GM19238 (cell line): ENCODE data around the gene ABCC8.
"Not testable (repeated sequence)": the region's sequence is repeated elsewhere in the genome, so short reads cannot be mapped to it uniquely, and the experiment has no call there.

ENCODE experiments used
- DNase-seq: peaks from one replicate; pipeline ENCODE4 v3.0.0; 2011; ENCODE audit warnings: low spot score; ENCODE audit not compliant: insufficient read length

Gene ABCC8

GRCh38 chr11:17431139-17431538 is 45.5 kb downstream of the ABCC8 start:
- DNase-seq: no peak

DNA sequence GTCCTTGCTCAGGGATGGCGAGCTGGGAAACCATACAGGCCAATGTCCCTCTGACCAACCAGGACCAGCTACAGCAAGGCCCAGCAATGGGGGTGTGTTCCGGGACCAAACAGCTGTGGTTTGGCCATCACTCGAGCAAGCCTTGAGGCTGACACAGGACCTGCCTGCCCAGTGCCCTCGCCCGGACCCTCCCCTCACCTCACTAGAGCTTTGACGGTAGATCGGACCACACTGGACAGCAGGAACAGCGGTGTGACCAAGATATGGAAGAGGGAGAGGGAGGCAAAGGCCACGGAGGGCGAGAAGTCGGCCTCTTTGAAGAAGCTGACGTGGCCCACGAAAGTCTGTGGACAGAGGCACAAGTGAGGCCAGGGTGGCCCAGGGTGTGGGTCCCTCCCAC is 46.0 kb downstream of the ABCC8 start:
- DNase-seq: no peak

GRCh38 chr11:17428925-17429324 is 47.7 kb downstream of the ABCC8 start:
- no peak for DNase-seq

GRCh38 chr11:17428261-17428660 is 48.4 kb downstream of the ABCC8 start:
- no peak for DNase-seq

DNA sequence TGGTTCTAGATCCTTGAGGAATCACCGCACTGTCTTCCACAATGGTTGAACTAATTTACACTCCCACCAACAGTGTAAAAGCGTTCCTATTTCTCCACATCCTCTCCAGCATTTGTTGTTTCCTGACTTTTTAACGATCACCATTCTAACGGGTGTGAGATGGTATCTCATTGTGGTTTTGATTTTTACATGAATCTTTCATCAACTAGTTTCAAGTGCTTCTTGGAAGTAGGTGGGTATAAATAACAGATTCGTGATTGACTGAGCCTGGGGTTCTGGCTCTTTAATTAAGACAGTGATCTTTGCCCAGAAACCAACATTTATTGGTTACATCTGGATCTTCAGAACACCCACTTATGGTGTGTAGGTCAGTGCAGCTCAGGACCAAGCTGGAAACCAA is 50.4 kb downstream of the ABCC8 start:
- DNase-seq: not testable (repeated sequence)

DNA sequence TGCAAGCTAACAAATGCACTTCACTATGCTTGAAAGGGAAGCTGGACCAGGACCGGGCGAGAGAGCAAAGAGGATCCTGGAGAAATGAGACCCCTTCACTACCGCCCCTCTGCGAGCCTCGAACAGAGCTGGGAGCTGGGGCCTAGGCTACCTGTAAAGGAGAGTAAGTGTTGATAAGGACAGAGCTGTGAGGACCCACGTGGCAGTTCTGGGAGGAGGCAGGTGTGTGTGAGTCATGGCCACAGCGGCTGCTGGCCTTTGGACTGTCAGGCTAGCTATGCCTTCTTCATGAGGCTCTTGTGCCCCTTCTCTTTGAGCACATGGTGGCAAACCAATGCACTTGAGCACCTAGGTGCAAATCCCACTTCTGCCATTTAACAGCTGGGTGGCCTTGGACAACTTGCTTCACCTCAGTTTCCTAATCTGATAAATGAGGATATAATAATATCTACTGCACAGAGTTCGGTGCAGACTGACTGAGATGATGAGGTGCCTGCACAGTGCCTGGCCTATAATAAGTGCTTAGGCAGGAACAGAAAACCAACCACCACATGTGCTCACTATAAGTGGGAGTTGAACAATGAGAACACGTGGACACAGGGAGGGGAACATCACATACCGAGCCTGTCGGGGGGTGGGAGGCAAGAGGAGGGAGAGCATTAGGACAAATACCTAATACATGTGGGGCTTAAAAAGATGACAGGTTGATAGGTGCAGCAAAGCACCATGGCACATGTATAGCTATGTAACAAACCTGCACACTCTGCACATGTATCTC is 52.9 kb downstream of the ABCC8 start:
- DNase-seq: no peak

DNA sequence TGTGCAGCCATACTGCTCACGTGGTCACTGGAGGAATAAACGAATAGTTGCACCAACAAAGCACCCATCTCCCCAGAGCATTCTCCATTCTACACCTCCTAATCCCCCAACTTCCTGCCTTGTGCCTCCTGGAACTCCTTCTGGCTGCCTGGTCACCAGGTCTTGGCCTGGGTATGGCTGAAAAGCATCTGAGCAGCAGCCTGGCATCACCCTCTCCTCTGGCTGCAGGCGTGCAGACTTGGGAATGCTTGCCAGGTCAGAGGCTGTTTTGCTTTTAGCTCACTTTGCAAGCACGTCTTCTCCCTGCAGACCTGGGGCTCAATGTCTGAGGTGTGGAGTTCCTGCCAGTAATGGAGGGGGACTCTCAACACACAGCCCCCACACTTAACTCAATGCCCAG is 54.9 kb downstream of the ABCC8 start:
- DNase-seq: no peak

DNA sequence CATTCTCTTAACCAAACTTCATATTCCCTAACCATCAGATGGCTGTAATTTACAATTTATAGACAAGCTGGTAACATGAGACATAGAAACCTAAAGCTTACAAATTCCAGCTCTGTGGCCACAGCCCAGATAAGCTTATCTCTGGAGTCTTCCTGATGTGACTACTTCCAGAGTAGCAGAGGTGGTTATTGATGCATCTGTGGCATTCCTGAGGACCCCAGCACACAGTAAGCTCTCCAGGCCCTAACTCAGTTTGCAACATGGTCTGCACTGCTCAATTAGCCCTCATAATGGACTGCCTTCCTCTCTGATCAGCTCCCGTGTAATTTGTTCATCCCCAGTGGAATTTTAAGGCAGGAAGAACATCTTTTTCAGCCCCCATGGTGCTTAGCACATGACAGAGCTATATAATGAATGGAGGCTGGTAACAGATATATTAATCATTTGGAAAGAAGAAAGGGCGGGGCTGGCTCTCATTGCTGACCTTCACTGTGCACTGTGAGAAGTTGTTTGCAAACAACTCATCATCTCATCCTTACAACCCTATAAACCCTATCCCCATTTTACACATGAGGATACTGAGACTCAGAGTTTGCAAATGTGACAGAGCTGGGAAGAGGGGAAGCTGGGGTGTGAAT is 58.1 kb downstream of the ABCC8 start:
- no peak for DNase-seq

- no peak for DNase-seq
Measured at GRCh38 chr11:17416492-17416891, 60.2 kb downstream of the ABCC8 start.

DNA sequence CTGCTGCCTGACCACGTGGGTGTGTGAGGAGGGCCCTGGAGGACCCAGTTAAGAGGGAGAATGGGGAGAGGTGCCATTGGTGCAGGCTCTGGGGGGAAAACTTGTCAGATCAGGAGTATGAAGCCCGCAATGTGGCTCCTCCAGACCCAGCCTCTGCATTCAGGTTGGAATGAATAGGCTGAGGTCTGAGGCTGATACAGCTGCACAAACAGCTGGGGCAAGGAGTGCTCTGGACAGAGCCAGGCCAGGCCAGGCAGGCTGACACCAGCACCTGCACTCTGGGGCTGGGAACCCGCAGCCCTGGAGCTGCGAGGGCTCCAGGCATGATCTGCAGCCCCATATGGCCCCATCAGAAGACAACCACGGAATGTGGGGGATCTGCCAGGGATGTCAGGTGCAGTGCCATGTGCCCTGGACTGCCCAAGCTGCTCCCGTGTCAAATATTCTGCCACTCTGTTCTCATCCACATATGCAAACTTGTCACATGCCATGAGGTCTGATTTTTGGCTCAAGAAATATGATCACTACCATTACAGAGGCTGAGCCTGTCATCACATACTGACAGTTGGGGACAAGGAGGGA is 61.0 kb downstream of the ABCC8 start:
- no peak for DNase-seq

- DNase-seq: no peak
Measured at GRCh38 chr11:17414992-17415391, 61.7 kb downstream of the ABCC8 start.

GRCh38 chr11:17414317-17414737 is 62.3 kb downstream of the ABCC8 start:
- DNase-seq: no peak

DNA sequence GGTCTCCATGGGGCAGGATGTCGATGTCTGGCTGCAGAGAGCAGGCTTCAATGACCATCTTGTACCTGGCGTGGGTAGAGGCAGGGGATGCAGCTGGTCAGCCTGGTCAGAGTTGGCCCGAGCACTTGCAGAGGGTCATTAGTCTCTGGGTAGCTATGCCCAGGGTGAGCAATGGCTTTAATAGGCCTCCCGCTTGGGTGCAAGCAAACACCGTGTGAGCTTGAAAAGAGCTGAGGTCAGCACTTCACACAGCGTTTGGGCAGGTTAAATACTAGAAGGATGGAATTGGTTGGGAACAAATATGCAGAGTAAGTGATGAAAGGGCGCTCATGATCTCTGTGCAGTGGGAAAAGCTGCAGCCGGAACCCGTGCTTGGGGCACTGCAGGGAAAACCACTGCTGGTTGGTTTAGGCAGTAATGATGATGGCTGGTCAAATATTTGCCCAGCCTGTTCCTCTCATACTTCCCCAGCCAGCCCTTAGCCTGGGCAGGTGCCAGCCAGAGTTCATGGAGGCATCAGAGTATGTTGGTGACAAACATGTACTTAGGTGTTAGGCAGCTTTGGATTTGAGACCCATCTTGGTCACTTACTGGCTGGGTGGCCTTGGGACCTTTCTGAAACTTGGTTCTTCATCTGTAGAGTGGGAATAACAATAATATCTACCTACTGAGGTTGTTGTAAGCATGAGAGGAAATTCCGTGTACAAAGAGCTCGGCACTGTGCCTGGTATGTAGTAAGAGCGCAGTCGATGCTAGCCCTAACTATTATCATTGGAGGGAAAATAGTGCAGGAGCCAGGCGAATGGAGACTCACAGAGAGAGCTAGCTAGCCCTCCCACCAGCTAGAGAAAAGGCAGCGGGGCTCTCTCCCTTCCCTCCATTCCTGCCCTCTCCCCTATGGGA is 63.0 kb downstream of the ABCC8 start:
- DNase-seq: no peak

GRCh38 chr11:17412488-17413180 is 64.0 kb downstream of the ABCC8 start:
- DNase-seq: no peak

GRCh38 chr11:17411418-17411817 is 65.2 kb downstream of the ABCC8 start:
- no peak for DNase-seq

- no peak for DNase-seq
Measured at GRCh38 chr11:17410606-17411379, 65.9 kb downstream of the ABCC8 start.

DNA sequence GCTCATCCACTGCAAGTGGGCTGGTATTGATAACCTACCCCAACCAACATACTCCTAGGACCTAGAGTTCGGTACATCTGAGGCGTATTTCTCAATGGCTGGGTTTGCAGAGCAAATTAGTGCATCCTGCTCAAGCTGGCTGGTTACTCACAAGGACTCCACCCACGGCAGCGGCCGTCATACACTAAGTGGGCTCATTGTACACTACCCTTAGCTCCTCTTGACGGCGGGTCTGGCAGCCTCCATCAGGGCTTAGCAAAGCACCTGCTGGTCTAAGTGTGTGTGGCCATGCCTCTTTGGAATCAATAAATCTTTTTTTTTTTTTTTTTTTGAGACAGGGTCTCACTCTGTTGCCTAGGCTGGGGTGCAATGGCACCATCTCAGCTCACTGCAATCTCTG is 68.0 kb downstream of the ABCC8 start:
- no peak for DNase-seq

DNA sequence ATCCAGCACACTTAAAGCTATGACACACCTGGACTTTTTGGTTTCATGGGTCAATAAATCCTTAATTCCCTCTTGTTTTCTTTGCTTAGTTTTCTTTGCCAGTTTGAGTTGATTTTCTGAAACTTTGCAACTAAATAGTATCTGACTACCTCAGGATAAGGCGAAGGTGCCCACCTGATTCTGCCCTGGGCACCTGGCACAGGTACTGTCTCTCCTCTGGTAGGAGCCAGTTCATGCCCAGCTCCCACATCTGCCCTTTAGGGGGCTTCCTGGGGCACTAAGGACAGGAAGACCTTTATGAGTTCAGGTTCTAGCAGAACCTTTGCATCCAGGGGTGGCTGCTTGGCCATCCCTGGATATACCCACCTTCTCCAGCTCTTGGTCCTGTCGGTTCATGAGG is 68.6 kb downstream of the ABCC8 start:
- DNase-seq: no peak

DNA sequence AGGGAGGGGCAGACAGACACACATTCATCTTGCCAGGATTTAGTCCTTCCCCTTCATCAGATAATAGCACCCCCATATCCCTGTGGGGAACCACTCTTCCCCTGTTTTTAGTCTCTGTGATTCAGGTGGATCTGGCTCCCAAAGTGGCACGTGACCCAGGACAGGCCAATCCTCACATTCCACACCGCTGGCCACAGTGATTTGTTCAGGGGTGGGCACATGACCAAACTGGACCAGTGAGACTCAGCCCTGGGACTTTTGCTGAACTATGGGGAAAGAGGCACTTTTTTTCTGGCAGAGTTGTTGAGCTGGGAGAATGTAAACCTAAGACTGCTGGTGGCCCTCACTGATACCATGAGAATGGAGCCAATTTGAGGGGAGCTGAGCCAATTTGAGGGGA is 69.1 kb downstream of the ABCC8 start:
- no peak for DNase-seq

GRCh38 chr11:17406818-17407149 is 69.9 kb downstream of the ABCC8 start:
- no peak for DNase-seq
